GM18873 (cell line): ENCODE measurements around the gene SPATS2L.

Experiments used
- ATAC-seq: cut with Tn5 transposase; IDR thresholded peaks from one replicate; pipeline ENCODE4 v1.9.1; 2021; ENCODE audit warnings: mild to moderate bottlenecking, moderate library complexity, moderate number of reproducible peaks; ENCODE audit not compliant: unreplicated experiment, low FRiP score

SPATS2L gene

GRCh38 chr2:200528228-200528627 lies 221.7 kb downstream of the SPATS2L start:
- ATAC-seq = no peak
